ENCODE data around the gene ELF4. TPM values are rescaled to one million over a fixed set of nuclear protein-coding genes. Genes with fewer than 3 reads are reported as not detected.

Gene ELF4
- total RNA-seq, 1 experiment from 2014 or later, result 19.2 TPM

- Histone ChIP-seq H3K27ac (ENCODE audit: low read depth, low read length) (no peak overlapping the region), H2AFZ (ENCODE audit: low read depth, low read length, poor library complexity, severe bottlenecking) (no peak overlapping the region), H3K9ac (ENCODE audit: low read length) (no peak overlapping the region), H3K4me2 (ENCODE audit: low read length) (no peak overlapping the region), H4K20me1 (ENCODE audit: insufficient read depth) (no peaks in the 10 kb centered on the region), H3K9me2 (ENCODE audit: insufficient read depth) (no peaks in the 10 kb centered on the region), H3K4me1 (ENCODE audit: control insufficient read depth in 1 of 2, insufficient read depth in 2 of 2, low read length in 2 of 2) (no peaks in the 10 kb centered on the region), H3K27me3 (ENCODE audit: insufficient read depth, low read length) (no peaks in the 10 kb centered on the region), H3K4me3 (replicated peaks in 1 of 2; ENCODE audit: low read depth in 1 of 2, low read length in 2 of 2) (no peak overlapping the region), H3K79me2 (ENCODE audit: insufficient read depth, low read length) (no peaks in the 10 kb centered on the region), H3K36me3 (ENCODE audit: control insufficient read depth in 1 of 2, insufficient read depth in 2 of 2, low read length in 2 of 2) (peaks cover 5 to 16% of the 10 kb centered on the region in 2 experiments; a peak in 3 of 4 replicates), H3K9me3 (ENCODE audit: control insufficient read depth in 1 of 2, insufficient read depth in 1 of 2, low read depth in 1 of 2, low read length in 2 of 2) (no peaks in the 10 kb centered on the region)
- no peak for ATAC-seq
- no peak for TF ChIP-seq ELF1 (IDR thresholded peaks at IDR 0.05; ENCODE audit: borderline replicate concordance, low read depth)
- no peak for TF ChIP-seq SP1 (IDR thresholded peaks at IDR 0.05; ENCODE audit: low read depth)
- TF ChIP-seq TCF7L2 (IDR thresholded peaks at IDR 0.05; ENCODE audit: borderline replicate concordance, extremely low read depth, insufficient read depth, insufficient read length), result no peak
- TF ChIP-seq ATF3 (IDR thresholded peaks at IDR 0.05), result no peak
- TF ChIP-seq FOSL1 (IDR thresholded peaks at IDR 0.05; ENCODE audit: low read depth), result no peak
- no peak for TF ChIP-seq ZNF274 (IDR thresholded peaks at IDR 0.05; ENCODE audit: low read depth, low read length)
- no peak for TF ChIP-seq POLR2A (IDR thresholded peaks at IDR 0.05; ENCODE audit: borderline replicate concordance, extremely low read depth, insufficient read depth, insufficient read length)
- no peak for TF ChIP-seq REST (IDR thresholded peaks at IDR 0.05; ENCODE audit: low read depth)
- no peak for TF ChIP-seq RAD21 (IDR thresholded peaks at IDR 0.05; ENCODE audit: low read depth)
- no peak for TF ChIP-seq CEBPB (IDR thresholded peaks at IDR 0.05; ENCODE audit: low read depth)
- TF ChIP-seq CBX3 (IDR thresholded peaks at IDR 0.05; ENCODE audit: low read depth), result no peak
- no peak for TF ChIP-seq YY1 (IDR thresholded peaks at IDR 0.05; ENCODE audit: extremely low read depth, insufficient replicate concordance, low read depth, low read length)
- no peak for TF ChIP-seq SRF (IDR thresholded peaks at IDR 0.05; ENCODE audit: low read depth)
- no peak for TF ChIP-seq ZBTB33 (IDR thresholded peaks at IDR 0.05; ENCODE audit: extremely low read depth, insufficient replicate concordance, low read length)
- TF ChIP-seq MAX (IDR thresholded peaks at IDR 0.05), result no peak
- TF ChIP-seq EZH2phosphoT487 (IDR thresholded peaks at IDR 0.05; ENCODE audit: borderline replicate concordance), result no peak
- TF ChIP-seq ZFX (IDR thresholded peaks at IDR 0.05), result no peak
- no peak for TF ChIP-seq CTCF (IDR thresholded peaks at IDR 0.05 in 2 of 3, conservative IDR thresholded peaks at IDR 0.05 in 1 of 3; ENCODE audit: borderline replicate concordance in 1 of 3, insufficient read depth in 1 of 3, low read depth in 2 of 3, low read length in 2 of 3)
- TF ChIP-seq EZH2 (IDR thresholded peaks at IDR 0.05), result no peak
- no peak for DNase-seq (ENCODE audit: low read depth, low spot score)
- CTCF ChIA-PET, result no interaction called here
- intact Hi-C loops (cut with micrococcal nuclease), result no loop called here
- RAD21 ChIA-PET (ENCODE audit: low non-redundant PET in 1 of 2, low total read pairs in 2 of 2, uncharacterized antibody in 2 of 2, unreplicated experiment in 2 of 2), result no interaction called here
- no TSS peak for BruUV-seq (replicated peaks)
- POLR2A ChIA-PET, result no interaction called here
These were observed 79.5 kb downstream of the ELF4 start for GRCh38 chrX:130030826-130031225.
